Erythroblast (primary cell): Measurements from ENCODE around the gene CD6.

ENCODE experiments used
- DNase-seq, 2 experiments: peaks; one replicate each; lab custom pipeline; 2025; lab: John Stamatoyannopoulos, UW
- GATA1 ChIP-seq: IDR thresholded peaks from 2 replicates; pipeline ENCODE4 v1.6.1; 2011; ENCODE audit warnings: low read depth, mild to moderate bottlenecking, control low read depth, low read length, moderate library complexity
- POLR2A ChIP-seq: IDR thresholded peaks from 2 replicates; pipeline ENCODE4 v1.6.1; 2011; ENCODE audit warnings: mild to moderate bottlenecking, low read length

Gene CD6

GRCh38 chr11:60977224-60977623, 5.7 kb downstream of the CD6 start:
- TF ChIP-seq GATA1 (no peak), POLR2A (no peak)
- no peak for DNase-seq

- DNase-seq, result no peak
- TF ChIP-seq POLR2A (no peak), GATA1 (no peak)
These were observed 6.4 kb downstream of the CD6 start for GRCh38 chr11:60977836-60978235.

GRCh38 chr11:60978546-60979380, 7.3 kb downstream of the CD6 start:
- TF ChIP-seq POLR2A, result no peak
- TF ChIP-seq GATA1, result no peak
- DNase-seq, result no peak

GRCh38 chr11:60981515-60981914, 10.0 kb downstream of the CD6 start:
- no peak for DNase-seq
- TF ChIP-seq GATA1 (no peak), POLR2A (no peak)

- no peak for TF ChIP-seq GATA1
- no peak for TF ChIP-seq POLR2A
- DNase-seq, result no peak
These were observed 10.7 kb downstream of the CD6 start for GRCh38 chr11:60982184-60982583.

- DNase-seq, result no peak
- TF ChIP-seq GATA1 (no peak), POLR2A (no peak)
These were observed 12.7 kb downstream of the CD6 start for GRCh38 chr11:60984149-60984548.

DNA sequence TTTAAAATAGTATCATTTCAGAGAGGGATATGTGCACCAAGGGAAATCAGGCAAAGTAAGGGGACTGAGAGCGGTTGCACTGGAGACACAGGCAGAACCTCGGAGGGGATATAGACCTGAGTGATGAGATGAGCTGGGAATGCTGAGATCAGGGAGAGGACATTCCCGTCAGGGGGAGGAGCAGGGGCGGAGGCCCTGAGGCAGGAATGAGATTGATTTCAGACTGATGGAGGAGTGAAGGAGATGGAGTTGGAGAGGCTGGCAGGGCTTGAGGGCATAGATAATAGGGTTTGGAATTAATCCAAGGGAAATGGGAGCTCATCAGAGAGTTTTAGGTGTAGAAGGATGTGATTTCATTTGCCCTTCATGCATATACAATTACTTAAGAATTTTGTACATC, 13.2 kb downstream of the CD6 start:
- no peak for TF ChIP-seq GATA1
- no peak for TF ChIP-seq POLR2A
- DNase-seq, result no peak

DNA sequence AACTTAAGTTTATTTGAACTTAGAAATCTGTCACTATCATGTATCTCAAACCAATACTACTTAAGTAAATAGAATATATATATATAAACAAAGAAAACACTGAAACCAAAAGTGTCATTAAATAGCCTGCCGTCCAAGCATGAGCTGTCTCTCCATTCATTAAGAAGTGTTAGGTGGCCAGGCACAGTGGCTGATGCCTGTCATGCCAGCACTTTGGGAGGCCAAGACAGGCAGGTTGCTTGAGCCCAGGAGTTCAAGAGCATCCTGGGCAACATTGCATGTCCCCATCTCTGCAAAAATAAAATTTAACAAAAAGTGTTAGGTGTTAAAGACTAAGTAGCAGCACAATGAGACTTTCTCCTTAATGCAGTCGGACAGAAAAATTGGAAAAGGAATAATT, 14.0 kb downstream of the CD6 start:
- DNase-seq, result no peak
- TF ChIP-seq GATA1 (no peak), POLR2A (no peak)

DNA sequence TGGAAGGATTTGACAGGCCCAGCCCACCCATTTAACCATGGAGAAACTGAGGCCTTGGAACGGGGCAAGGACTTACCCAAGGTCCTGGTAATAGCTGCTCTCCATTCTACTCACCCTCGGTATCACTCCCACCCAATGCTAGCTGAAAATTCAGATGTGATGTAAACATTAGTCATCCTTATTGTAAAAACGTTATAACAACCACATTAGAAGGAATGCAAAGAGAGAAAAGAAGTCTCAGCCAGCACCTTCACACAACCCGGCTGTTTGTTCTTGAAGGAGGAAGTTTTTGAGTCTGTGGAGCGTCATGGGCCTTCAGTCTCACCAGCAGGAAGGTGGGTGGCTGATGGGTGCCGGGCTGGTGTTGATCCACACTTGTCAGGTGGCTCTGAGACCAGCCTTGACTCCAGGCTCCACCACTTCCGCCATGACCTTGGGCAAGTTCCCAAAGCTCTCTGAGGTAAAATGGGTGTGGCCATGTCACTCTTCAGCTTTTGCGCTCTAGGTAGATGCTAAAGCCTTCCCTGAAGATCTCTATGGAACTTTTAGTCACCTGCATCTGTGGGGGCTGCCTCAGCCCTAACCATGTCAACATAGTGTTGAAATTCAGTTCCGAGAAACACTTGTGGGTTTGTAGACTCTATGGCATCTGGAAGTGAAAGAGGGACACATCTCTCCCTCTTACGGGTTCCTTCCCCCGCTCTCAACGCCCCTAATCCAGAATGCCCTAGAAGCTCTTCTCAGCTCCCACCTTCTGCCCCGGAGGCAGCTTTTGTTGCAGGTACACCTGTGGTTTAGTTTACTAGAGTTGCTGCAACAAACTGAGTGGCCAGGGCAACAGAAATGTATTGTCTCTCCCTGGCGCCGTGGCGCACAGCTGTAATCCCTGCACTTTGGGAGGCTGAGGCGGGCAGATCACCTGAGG, 14.8 kb downstream of the CD6 start:
- DNase-seq, result no peak
- TF ChIP-seq POLR2A (no peak), GATA1 (no peak)

GRCh38 chr11:60987577-60988277, 16.2 kb downstream of the CD6 start:
- TF ChIP-seq POLR2A (no peak), GATA1 (no peak)
- no peak for DNase-seq

DNA sequence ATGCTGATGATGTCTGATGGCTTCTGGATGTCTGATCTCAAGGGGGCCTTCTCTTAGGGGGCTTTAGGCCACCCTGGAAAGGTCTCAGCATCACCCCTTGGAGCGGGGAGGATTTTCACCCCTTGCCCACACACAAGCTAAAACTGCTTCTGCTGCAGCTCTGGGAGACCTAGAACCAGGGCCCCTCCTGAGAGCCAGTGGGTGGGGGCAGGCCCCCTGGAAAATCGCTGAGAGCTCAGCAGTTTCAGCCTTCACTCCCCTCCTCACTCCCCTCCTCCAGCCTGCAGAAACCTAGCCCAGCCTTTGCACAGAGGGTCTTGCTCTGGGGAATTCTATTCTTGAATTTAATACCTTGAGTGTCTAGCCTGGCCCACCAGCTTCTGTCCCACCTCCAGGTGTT, 17.2 kb downstream of the CD6 start:
- no peak for DNase-seq
- TF ChIP-seq GATA1, result no peak
- no peak for TF ChIP-seq POLR2A

- no peak for DNase-seq
- TF ChIP-seq GATA1 (no peak), POLR2A (no peak)
These were observed 17.7 kb downstream of the CD6 start for GRCh38 chr11:60989093-60989650.

- no peak for DNase-seq
- no peak for TF ChIP-seq POLR2A
- no peak for TF ChIP-seq GATA1
These were observed 20.0 kb downstream of the CD6 start for GRCh38 chr11:60991457-60991856.

DNA sequence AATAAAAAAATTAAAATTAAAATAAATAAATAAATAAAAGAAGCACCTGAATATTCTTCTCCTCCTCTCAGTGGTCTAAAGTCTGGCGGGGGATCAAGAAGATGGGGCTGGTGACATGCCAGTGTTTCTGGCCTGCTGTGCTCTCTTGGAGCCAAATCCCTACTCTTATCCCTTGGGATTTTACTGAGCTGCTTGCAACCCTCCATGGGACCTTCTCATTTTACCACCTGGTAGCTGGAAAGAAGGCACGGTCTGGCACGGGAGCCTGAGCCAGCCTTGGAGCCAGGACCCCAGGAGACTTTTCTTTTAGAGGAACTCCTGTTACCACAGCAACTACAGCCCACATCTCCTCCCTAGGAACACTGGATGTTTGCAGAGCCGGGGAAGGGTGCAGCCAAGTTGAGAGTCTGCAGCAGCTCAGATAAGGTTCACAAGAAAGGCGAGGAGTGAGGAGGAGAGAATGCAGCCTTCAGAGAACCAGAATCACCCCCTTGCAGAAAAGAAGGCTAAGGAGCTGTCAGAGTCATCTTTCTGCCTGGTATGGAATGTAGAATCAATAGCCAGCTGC, 21.4 kb downstream of the CD6 start:
- TF ChIP-seq GATA1, result no peak
- no peak for TF ChIP-seq POLR2A
- DNase-seq, result peak; percentile 12 to 54
